Measurements from ENCODE around the gene TBATA. TPM values are rescaled to one million over a fixed set of nuclear protein-coding genes. Genes with fewer than 3 reads are reported as not detected.
A peak's percentile ranks its signal among the peaks of the same experiment; 100 is the strongest.

The TBATA gene
- total RNA-seq, 1 donor from 2014 or later = not detected

GRCh38 chr10:70781461-70782051 is 3.6 kb downstream of the TBATA start:
- peak in 1 of 2 donors; percentile 75 for DNase-seq (ENCODE audit: extremely low spot score in 2 of 2)
- intact Hi-C loops (cut with DNase I) = no loop called here
- Histone ChIP-seq H3K4me3 (no peak overlapping the region), H3K36me3 (no peaks in the 10 kb centered on the region), H3K27ac (no peak overlapping the region), H3K9me3 (no peaks in the 10 kb centered on the region), H3K4me1 (no peaks in the 10 kb centered on the region), H3K27me3 (no peaks in the 10 kb centered on the region)
- TF ChIP-seq POLR2AphosphoS5 (IDR thresholded peaks at IDR 0.05; ENCODE audit: insufficient read depth in 1 of 2, low read depth in 1 of 2) (no peak), POLR2A (IDR thresholded peaks at IDR 0.05) (no peak), CTCF (IDR thresholded peaks at IDR 0.05) (no peak)

DNA sequence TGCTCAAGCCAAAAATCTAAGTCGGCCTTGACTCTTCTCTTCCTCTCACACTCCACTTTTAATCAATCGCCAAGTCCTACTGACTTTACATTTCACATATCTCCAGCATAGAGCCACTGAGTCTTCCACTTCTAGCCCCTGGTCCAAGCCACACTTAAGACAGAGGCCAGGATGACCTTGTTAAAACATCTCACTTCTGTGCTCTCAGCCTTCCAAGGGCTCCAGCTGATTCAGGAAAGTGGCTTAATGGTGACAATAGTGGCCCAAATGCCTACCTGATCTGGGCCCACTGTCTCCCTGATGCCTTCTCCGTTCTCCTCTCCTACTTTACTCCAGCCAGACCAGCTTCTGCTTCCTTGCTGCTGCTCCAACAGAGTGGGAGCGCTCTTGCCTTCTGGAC is 4.4 kb downstream of the TBATA start:
- no peaks in the 10 kb centered on the region for H3K4me1 ChIP-seq
- no peaks in the 10 kb centered on the region for H3K27me3 ChIP-seq
- H3K36me3 ChIP-seq = no peaks in the 10 kb centered on the region
- peak in 1 of 2 donors; percentile 87 for DNase-seq (ENCODE audit: extremely low spot score in 2 of 2)
- H3K27ac ChIP-seq = no peak overlapping the region
- no peaks in the 10 kb centered on the region for H3K9me3 ChIP-seq
- no peak for TF ChIP-seq POLR2A (IDR thresholded peaks at IDR 0.05)
- no peak for TF ChIP-seq CTCF (IDR thresholded peaks at IDR 0.05)
- no peak for TF ChIP-seq POLR2AphosphoS5 (IDR thresholded peaks at IDR 0.05; ENCODE audit: insufficient read depth in 1 of 2, low read depth in 1 of 2)
- intact Hi-C loops (cut with DNase I) = no loop called here
- H3K4me3 ChIP-seq = no peak overlapping the region

GRCh38 chr10:70780370-70780760 is 4.8 kb downstream of the TBATA start:
- Histone ChIP-seq H3K4me3 (no peak overlapping the region), H3K27me3 (no peaks in the 10 kb centered on the region), H3K9me3 (no peaks in the 10 kb centered on the region), H3K4me1 (no peaks in the 10 kb centered on the region), H3K36me3 (no peaks in the 10 kb centered on the region), H3K27ac (no peak overlapping the region)
- TF ChIP-seq CTCF (IDR thresholded peaks at IDR 0.05) (no peak), POLR2AphosphoS5 (IDR thresholded peaks at IDR 0.05; ENCODE audit: insufficient read depth in 1 of 2, low read depth in 1 of 2) (no peak), POLR2A (IDR thresholded peaks at IDR 0.05) (no peak)
- intact Hi-C loops (cut with DNase I) = no loop called here
- DNase-seq (ENCODE audit: extremely low spot score in 2 of 2) = peak in 1 of 2 donors; percentile 77

- Histone ChIP-seq H3K4me3 (no peak overlapping the region), H3K27me3 (no peaks in the 10 kb centered on the region), H3K9me3 (no peaks in the 10 kb centered on the region), H3K27ac (no peak overlapping the region), H3K4me1 (no peaks in the 10 kb centered on the region), H3K36me3 (no peaks in the 10 kb centered on the region)
- DNase-seq (ENCODE audit: extremely low spot score in 2 of 2) = peak; percentile 69 to 77
- intact Hi-C loops (cut with DNase I) = no loop called here
- TF ChIP-seq CTCF (IDR thresholded peaks at IDR 0.05) = no peak
- no peak for TF ChIP-seq POLR2A (IDR thresholded peaks at IDR 0.05)
- no peak for TF ChIP-seq POLR2AphosphoS5 (IDR thresholded peaks at IDR 0.05; ENCODE audit: insufficient read depth in 1 of 2, low read depth in 1 of 2)
These were observed 5.4 kb downstream of the TBATA start for GRCh38 chr10:70779511-70780369.

GRCh38 chr10:70779088-70779487 is 6.1 kb downstream of the TBATA start:
- intact Hi-C loops (cut with DNase I) = no loop called here
- Histone ChIP-seq H3K4me1 (no peaks in the 10 kb centered on the region), H3K27me3 (no peaks in the 10 kb centered on the region), H3K36me3 (no peaks in the 10 kb centered on the region), H3K9me3 (no peaks in the 10 kb centered on the region), H3K27ac (no peak overlapping the region), H3K4me3 (no peak overlapping the region)
- TF ChIP-seq POLR2AphosphoS5 (IDR thresholded peaks at IDR 0.05; ENCODE audit: insufficient read depth in 1 of 2, low read depth in 1 of 2) (no peak), CTCF (IDR thresholded peaks at IDR 0.05) (no peak), POLR2A (IDR thresholded peaks at IDR 0.05) (no peak)
- peak in 1 of 2 donors; percentile 43 for DNase-seq (ENCODE audit: extremely low spot score in 2 of 2)
